HG02943 (cell line): ENCODE measurements around the gene LIM2.

ENCODE experiments used
- ATAC-seq: cut with Tn5 transposase; IDR thresholded peaks from one replicate; pipeline ENCODE4 v1.9.1; 2021; ENCODE audit warnings: mild to moderate bottlenecking, low read depth, moderate library complexity; ENCODE audit not compliant: unreplicated experiment

Gene LIM2

DNA sequence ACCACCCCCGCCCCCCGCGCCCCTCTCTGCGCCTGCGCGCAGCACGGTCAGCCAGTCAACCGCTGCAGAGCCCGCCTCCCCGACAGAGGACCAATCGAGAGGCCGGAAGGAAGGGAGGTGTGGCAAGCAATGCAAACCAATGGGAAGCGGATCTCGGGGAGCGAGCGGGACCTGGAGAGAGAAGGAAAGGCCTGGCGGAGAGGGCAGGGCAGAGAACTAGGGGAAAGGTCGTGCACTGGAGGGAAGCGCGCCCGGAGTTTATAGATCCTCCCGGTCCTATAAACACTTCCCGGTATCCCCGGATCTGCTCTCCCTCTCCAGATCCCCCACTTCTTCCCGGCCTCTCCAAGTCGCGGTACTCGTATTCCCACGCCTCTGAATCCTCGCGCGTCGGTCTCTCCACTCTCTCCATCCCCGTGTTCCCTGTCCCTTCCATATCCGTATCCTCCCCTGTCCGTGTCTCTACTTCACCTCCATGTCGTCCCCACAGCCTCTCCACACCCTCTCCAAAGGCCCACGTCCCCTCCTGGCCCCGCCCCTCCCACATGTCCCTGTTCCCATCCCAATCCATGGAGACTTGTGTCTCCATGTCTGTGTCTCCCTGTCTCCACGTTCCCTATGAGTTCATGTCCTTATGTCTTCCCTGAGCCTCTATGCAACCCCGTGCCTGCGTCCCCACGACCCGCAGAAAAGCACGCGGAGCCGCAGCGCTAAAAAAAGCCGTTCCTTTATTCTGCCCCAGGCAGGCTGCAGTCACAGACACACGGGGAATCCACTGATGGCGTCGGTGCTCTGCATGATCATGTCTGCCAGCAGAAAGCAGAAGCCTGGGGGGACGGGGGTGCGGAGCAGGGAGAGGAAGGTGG is 21.2 kb downstream of the LIM2 start:
- peak; percentile 42 for ATAC-seq

DNA sequence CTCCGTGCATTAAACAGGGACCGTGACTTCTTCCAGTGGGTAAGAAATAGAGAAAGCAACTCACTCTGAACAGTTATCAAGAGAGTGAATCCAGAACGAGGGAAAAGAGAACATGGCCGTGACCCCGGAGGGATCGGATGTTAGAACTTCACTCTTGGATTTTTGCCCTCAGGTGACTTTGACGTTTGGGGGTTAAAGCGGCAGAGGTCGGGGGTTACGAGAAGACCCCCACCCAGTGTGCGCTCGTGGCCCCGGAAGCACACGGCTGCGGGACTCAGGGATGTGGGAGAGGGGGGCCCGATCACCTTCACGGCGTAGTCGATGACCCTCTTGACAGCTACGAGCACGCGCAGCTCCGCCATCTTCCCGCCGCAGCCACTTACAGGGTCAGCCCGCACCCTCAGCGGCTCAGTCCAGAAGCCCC is 21.8 kb downstream of the LIM2 start, which contains the start of gene ETFB:
ETFB (minus strand) TSS at position 424 of the 424 bp plus-strand sequence; CDS start at position 362, 62 bp downstream.
- ATAC-seq, result no peak

DNA sequence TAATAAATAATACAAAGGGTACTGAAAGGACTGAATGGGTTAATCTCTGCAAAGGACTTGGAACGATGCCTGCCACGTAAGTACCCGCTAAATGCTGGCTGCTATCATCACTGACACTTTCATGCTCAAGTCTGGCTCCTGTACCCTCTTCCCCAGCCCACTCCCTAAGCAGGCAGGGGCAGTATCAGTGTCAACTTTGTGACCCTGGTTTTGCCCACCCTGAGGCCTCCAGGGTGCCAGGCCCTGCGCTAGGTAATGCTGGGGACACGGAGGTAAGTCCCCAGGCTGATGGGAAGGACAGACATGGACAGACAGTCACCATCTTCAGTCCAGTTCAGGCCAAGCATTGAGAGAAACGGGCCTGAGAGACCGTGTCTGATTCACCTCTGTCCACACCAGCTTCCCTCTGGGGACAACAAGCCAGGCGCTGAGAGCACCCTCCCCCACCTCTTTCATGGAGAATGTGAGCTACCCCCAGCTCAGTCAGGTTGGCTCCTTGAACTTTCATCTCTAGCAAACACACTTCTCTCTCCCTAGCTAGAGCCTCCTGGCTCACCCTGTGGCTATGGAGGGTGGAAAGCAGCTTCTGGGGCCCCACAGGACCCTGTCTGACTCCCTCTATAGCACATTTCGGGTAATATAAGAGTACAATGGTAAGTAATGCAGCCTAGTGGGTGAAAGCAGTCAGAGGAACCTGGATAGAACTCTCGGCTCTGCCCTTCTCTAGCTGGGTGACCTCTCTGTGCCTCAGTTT is 22.4 kb downstream of the LIM2 start:
- no peak for ATAC-seq

DNA sequence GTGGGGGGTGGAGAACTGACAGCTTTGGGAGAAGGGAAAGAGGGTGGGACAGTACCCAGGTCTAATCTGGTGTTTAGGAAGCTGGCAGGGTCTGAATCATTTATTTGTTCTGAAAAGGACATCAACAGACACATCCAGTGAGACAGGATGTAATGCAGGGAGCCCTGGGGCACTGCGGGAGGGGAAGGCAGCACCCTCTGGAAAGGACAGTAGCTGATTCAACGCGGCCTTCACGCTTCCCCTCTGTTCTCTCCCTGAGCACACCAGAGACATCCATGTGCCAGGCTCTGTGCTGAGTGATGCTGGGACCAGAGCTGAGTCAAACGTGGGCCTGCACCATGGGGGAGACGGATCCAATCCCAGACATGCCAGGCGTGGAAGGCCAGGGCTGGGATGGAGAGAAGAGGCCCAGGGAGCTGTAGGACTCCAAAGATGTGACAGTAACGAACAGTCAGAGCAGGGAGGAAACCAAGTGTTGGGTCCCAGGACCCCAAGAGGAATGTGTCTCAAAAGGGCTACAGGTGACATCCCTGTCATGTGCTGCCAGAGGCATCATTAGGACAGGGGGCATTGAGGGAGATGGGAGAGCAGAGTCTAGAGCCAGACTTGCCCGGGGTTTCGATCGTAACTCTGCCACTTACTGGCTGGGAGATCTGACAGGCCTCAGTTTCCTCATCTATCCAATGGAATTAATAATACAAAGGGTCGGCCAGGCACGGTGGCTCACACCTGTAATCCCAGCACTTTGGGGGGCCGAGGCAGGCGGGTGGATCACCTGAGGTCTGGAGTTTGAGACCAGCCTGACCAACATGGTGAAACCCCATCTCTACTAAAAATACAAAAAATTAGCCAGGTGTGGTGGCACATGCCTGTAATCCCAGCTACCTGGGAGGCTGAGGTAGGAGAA is 23.3 kb downstream of the LIM2 start:
- ATAC-seq, result no peak

DNA sequence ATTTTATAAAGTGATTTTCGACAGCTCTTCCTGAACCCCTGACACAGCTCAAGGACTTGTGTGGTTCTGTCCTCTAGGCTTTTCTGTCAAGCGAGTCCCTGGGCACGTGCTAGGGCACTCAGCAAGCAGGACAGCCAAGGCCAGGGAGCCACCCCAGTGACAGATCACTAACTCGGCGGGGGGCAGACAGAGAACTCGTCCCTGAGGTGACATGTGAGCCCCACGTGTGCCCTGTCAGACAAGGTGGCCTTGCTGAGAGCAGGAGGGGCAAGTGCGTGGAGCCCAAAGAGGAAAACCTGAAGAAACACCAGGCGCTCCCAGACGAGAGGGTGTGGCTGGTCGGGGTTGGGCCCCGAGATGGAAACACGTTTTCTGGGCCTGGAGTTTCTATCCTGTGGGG is 26.5 kb downstream of the LIM2 start:
- no peak for ATAC-seq

DNA sequence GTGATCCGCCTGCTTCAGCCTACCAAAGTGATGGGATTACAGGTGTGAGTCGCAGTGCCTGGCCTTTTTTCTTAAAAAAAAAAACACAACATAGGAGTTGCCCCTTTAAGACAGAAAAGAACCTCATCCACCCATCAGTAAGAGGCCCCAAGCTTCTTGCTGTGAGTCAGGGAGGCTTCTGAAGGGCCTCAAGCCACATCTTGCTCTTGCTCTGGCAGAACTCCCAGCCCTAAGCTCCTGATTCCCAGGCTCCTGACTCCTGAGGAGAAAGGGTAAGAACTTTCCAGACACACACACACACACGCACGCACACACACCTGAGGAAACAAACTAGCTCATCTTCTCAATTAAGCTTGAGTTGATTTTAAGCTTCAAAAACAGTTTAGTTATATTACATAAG is 28.5 kb downstream of the LIM2 start:
- no peak for ATAC-seq

DNA sequence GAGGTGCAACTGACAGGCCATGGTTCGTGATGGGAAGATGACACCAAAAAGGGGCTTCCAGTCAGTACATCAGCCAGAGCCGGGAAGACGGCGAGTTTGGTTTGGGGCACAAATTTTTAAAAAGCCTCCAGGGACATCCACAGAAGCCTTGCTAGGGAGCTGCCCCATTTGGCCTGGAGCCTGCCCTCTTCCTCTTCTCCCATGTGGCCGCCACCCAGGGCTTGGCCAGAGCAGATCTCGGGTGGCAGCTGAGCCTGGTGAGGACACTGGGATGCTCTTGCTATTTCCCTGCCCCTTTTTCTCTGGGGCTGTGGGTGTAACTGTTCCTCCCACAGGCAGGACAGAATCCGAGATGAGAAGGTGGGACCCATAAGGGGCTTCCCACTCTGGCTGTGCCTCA is 29.8 kb downstream of the LIM2 start:
- ATAC-seq, result no peak

DNA sequence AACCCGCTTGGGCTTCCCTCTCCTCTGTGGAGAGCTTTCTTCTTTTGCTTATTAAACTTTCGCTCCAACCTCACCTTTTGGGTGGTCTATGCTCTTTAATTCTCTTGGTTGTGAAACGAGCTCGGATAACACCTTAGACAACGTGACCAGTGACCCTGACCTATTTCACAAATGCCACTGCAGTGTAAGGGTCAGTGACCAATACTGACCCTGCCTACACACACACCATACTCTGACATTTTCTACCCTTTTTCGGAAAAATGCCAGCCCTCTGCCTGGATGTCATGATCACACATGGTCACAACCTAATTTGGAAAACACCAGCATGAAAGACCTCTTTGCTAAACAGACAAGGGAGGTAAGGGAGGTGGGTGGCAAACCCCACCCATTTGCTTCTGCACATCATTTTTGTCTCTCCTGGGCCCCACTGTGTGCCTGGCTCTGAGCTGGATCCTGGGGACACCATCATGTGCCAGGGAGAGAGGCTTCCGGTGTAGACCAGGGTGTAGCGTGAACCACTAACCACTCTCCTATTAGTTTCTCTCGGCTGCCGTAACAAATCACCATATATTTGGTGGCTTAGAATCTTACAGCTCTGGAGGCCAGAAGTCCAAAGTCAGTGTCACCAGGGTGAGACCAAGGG is 31.5 kb downstream of the LIM2 start:
- no peak for ATAC-seq

DNA sequence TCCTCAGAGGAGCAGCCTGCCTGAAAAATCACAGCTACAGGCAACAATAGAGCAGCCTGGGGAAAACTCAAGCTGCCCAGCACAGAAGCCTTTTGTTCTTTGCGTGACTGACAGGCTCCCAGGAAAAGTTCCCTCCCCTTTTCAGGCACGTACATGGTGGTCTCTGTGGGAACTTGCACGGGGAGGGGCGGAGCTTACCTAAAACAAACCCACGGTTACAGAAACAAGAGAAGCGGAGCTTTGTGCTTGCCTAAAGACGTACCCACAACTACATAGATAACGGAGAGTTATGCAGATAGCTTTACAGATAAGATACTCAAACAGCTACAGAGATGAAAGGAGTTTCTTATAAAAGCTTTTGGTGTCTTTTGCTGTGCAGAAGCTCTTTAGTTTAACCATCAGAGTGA is 33.0 kb downstream of the LIM2 start:
- ATAC-seq, result no peak

DNA sequence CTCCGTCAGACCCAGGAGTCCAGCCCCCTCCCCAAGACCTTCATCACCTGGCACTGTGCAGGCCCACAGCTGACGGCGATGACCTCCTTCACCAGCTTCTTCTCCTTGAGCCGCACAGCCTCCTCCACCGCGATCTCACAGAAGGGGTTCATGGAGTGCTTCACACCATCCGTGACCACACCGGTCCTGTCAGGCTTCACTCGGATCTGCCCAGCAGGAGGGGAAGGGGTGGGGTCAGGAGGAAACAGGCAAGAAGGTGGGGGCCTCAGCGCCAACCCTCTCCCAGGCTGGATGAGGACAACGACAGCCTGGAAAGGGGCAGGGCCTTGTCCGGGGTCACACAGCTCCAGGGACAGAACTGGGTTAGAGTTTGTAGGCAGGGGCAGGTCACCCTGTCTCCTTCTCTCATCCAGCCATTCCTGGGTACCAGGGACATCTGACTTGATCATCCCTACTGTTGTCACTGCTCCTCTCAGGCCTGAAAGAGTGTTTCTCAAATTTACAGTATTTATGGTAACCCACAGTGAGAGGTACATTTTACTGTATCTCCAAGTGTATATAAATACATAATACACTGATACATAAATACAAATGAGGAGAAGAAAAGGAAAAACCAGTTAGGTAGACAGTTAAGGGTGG is 33.6 kb downstream of the LIM2 start:
- no peak for ATAC-seq

DNA sequence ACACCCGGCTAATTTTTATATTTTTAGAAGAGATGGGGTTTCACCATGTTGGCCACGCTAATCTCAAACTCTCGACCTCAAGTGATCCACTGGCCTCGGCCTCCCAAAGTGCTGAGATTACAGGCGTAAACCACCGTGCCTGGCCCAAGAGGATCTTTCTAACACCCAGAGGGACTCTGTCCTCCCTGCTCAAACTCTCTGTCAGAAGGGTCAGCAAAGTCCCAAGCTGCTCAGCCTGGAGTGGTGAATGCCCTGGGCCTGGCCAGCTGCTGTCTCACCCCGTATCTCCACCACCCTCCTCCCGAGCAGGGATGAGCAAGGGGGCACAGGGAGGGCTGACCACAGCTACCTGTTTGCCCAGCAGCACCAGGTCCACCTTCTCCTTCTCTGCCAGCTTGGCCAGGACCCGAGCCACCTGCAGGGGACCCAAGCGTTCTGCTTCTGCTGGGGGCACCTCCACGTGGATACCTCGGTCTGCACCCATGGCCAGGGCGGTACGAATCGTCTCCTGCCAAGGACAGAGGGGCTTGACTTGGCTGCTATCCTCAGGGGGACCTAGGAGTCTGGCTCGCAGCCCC is 34.9 kb downstream of the LIM2 start:
- ATAC-seq, result no peak

DNA sequence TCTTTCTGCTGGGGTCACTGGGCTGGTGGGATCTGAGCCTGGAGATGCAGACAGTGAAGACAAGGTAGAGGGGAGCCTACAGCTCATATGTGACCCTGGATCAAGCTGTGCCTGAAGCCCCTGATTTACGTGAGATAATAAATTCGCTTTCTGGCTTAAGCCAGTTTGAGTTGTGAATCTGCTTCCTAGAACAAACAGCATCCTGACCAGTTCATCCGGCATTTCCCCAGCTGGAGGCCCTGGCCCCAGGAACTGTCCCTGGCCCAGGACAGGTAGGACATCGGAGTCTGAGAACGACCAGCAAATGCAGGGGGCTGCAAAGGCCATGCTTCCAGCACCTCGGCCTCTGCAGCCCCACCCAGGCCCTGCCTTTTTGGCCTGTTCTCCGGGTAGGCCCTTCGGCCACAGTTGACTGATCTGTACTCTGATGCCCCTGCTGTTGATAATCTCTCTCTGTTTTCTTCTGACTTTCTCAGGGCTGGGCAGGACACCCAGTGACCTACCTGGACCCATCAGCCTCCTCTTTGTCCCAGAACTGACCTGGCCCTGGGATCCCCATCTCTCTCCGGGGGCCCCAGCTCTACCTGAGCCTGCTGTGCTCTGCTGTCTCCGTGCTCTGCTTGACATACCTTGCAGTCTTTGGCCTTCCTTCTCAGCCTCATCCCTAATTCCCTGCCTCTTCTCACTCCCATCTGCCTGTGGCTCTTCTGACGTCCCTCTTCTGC is 36.3 kb downstream of the LIM2 start:
- ATAC-seq, result no peak

DNA sequence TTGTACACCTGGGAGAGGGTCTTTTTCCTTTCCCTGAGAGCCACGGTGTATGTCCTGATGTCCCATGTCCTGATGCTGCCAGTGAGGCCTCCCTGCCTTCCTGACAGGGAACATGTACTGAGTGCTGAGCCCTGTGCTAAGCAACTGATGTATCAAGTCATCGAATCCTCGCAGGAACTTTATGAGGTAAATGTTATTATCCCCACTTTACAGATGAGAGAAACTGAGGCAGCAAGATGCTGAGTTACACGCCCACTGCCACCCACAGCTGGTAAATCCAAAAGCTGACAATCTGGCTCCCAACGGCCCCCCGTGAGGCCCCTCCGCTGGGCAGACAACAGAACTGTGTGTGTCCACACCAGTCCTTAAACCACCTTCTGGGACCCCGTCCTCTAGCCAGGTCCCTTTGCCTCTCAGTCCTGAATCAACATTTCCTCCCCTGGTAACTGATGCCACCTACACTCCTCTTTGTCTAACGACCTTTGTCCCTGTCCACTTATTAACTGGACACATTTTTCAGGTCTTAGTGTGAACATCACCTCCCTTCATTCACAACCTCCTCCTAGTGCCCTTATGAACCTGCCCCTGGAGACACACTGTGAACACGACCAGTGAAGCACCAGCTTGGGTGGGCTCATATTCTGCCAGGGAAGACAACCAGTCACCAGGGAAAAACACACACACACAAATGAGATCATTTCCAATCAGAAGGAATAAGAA is 40.4 kb downstream of the LIM2 start:
- ATAC-seq, result no peak

DNA sequence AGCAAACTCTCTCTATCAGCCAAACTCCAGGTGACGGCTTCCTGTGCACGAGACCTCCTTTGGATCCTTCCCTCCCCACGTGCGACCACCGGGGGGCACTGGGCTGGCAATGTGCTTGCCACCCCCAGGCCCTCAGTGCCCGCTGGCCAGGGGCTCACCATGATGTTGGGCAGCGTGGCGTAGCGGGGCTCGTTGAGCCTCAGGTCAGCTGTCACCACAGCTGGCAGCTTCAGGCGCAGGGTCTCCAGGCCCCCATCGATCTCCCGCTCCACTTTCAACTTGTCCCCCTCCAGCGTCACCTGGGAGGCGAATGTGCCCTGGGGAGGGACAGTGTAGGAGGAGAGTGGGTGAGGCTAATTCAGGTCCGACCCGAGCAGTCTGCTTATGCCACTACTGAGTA is 41.0 kb downstream of the LIM2 start:
- ATAC-seq, result no peak

DNA sequence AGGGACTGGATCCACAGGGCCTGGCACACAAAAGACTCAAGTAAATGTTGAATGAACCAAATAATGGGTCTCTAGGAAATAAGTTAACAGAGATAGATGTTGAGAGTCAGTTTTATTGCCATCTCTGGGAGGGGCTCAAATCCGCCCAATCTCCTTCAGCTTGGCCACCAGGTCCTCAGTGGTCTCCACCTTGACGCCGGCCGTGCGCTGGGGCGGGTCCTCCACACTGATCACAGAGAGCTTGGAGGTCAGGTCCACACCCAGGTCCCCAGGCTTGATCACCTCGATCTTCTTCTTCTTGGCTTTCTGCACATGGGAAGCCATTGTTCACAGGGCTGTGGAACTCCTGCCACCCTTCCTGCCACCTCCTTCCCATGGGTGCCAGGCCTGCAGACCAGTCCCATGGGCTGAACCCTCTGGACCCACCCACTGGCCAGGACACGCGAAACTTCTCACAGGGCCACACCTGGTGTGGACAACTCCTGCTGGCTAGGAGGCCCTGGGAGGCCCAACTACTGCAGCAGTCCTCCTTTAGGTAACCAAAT is 42.6 kb downstream of the LIM2 start:
- no peak for ATAC-seq

DNA sequence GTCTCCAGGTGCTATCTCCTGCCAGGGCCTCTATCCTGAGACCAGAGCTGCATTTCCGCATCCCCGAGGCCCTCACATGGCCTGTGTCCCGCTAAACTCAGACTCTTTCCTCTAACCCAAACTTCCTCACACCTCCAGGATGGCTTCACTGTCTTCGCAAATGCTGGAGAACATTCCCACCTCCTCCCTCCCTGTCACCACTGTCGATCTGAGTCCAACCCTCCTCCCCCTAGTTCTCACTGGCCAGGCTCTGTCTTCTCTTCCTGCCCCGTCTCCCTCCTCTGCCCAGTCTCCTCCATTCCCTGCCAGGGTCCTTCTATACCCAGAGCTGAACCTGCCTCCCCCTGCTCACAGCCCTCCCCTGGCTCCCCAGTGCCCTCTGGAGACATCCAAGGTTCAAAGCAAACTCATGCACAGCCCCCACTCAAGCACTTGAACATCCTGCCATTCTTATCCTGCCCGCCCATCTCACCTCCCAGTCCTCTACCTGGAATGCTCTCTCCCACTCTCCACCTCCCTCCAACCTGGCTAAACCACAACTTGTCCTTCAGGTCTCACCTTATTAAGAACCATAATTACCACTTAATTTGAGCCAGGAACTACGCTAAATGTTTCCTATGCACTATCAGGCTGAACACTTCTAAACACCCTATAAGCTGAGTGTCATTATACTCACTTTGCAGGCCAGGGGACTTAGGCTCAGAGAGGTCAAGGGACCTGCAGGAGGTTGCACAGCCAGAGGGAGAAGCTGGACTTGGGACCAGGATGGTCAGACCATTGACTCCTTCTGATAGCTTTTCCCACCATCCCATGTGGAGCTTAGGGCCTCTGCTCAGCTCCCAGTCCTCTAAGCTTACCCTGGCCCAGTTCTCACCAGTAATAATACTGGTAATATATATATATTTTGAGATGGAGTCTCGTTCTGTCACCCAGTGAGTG is 44.9 kb downstream of the LIM2 start:
- no peak for ATAC-seq
